Vagina (tissue), 2 donors: ENCODE results near the gene PROX1. TPM values are rescaled to one million over a fixed set of nuclear protein-coding genes. Genes with fewer than 3 reads are reported as not detected.

ENCODE experiments used
- DNase-seq, 2 donors: peaks; one replicate each; pipeline ENCODE4 v3.0.0-alpha.2; 2017; ENCODE audit errors: extremely low spot score in 2 of 2
- H3K27ac ChIP-seq: fragments of 200-600 bp; sonication (generic); one replicate; pipeline ENCODE4 v1.5.1; 2019
- H3K27me3 ChIP-seq: fragments of 200-600 bp; sonication (generic); one replicate; pipeline ENCODE4 v1.5.1; 2019
- H3K36me3 ChIP-seq, 2 donors: fragments of 200-600 bp; sonication (generic); one replicate each; pipeline ENCODE4 v1.5.1; 2017 to 2019
- H3K4me1 ChIP-seq: fragments of 200-600 bp; sonication (generic); one replicate; pipeline ENCODE4 v1.5.1; 2019
- H3K4me3 ChIP-seq, 2 donors: fragments of 200-600 bp; sonication (generic); 1 replicate in 1 of 2; 2 replicates in 1 of 2; pipeline ENCODE4 v1.5.1; 2016 to 2019
- H3K9me3 ChIP-seq: fragments of 200-600 bp; sonication (generic); one replicate; pipeline ENCODE4 v1.5.1; 2019
- CTCF ChIP-seq, 3 experiments: fragments of 450-650 bp in 2 of 3; fragments of 200-600 bp in 1 of 3; sonication (generic) in 1 of 3; IDR thresholded peaks; one replicate each; pipeline ENCODE4 v1.5.1; 2017 to 2019; ENCODE audit warnings: antibody characterized with exemption in 3 of 3, mild to moderate bottlenecking in 2 of 3, moderate library complexity in 2 of 3
- POLR2A ChIP-seq, 2 donors: fragments of 450-650 bp; IDR thresholded peaks; one replicate each; pipeline ENCODE4 v1.6.1; 2017; ENCODE audit warnings: antibody characterized with exemption in 2 of 2, mild to moderate bottlenecking in 2 of 2, moderate library complexity in 2 of 2
- POLR2AphosphoS5 ChIP-seq, 2 donors: sonication (generic); formaldehyde crosslinking; IDR thresholded peaks; one replicate each; pipeline ENCODE4 v1.9.0; 2017; ENCODE audit warnings: antibody characterized with exemption in 2 of 2, mild to moderate bottlenecking in 2 of 2, low read depth in 1 of 2; ENCODE audit not compliant: insufficient read depth in 1 of 2
- intact Hi-C: fragments of 100-400 bp; cut with DNase I; formaldehyde crosslinking; loops from one replicate; pipeline ENCODE4 v1.15.1; 2023
- total RNA-seq: library from RNA; depleted of rRNA; stranded (reverse); fragments of >200 nt; gene quantifications from one replicate; pipeline ENCODE4 v1.2.3, GENCODE V29; 2016

The PROX1 gene
- total RNA-seq, 1 donor from 2014 or later = 4.7 TPM

DNA sequence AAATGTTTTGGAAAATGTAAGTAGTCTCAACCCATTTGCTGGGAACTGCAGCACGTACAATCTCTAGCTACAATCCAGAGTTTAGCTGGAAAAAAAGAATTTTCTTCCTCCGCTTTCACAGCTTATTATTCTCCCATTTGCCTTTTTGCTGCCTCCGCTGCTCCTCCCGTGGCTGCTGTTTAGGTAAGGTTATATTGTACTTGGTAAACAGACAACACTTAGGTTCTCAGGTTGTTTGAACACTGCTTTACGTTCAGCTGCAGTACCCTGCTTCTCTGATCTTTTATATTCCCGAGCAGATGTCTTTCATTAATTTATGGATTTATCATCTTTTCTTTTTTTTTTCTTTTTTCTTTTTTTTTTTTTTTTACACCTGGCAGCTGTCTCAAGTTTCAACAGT, 14.3 kb downstream of the PROX1 start:
- Histone ChIP-seq H3K9me3 (no peaks in the 10 kb centered on the region), H3K4me1 (no peaks in the 10 kb centered on the region), H3K27me3 (no peaks in the 10 kb centered on the region), H3K27ac (no peak overlapping the region), H3K4me3 (no peak overlapping the region), H3K36me3 (no peaks in the 10 kb centered on the region)
- intact Hi-C loops = no loop called here
- TF ChIP-seq POLR2A (IDR thresholded peaks at IDR 0.05) = no peak
- TF ChIP-seq CTCF (IDR thresholded peaks at IDR 0.05) = no peak
- TF ChIP-seq POLR2AphosphoS5 (IDR thresholded peaks at IDR 0.05; ENCODE audit: insufficient read depth in 1 of 2, low read depth in 1 of 2) = no peak
- no peak for DNase-seq

DNA sequence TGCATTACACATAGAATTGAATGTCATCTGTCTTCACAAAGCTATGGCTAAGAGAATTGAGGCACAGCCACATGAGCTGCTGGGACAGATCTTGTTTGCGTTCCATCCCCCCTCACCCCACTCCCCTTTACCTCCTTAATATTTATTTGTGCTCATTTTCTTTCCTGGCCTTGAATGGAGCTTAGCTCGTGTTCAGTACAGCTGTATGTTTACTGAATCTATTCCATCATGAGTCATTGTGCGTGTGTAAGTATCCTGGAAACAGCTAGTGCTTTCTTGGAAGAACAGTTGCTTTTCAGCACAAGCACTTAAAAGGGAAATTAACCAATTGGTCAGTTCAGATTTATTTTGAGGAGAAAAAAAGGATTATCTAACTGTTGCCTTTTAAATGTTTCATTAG, 14.7 kb downstream of the PROX1 start:
- intact Hi-C loops = no loop called here
- no peaks in the 10 kb centered on the region for H3K27me3 ChIP-seq
- no peak overlapping the region for H3K27ac ChIP-seq
- H3K36me3 ChIP-seq = no peaks in the 10 kb centered on the region
- no peaks in the 10 kb centered on the region for H3K9me3 ChIP-seq
- DNase-seq = no peak
- no peaks in the 10 kb centered on the region for H3K4me1 ChIP-seq
- TF ChIP-seq POLR2AphosphoS5 (IDR thresholded peaks at IDR 0.05; ENCODE audit: insufficient read depth in 1 of 2, low read depth in 1 of 2) (no peak), POLR2A (IDR thresholded peaks at IDR 0.05) (no peak), CTCF (IDR thresholded peaks at IDR 0.05) (no peak)
- H3K4me3 ChIP-seq = no peak overlapping the region

- Histone ChIP-seq H3K9me3 (no peaks in the 10 kb centered on the region), H3K4me3 (no peak overlapping the region), H3K4me1 (no peaks in the 10 kb centered on the region), H3K27me3 (no peaks in the 10 kb centered on the region), H3K27ac (no peak overlapping the region), H3K36me3 (no peaks in the 10 kb centered on the region)
- no peak for TF ChIP-seq POLR2AphosphoS5 (IDR thresholded peaks at IDR 0.05; ENCODE audit: insufficient read depth in 1 of 2, low read depth in 1 of 2)
- no peak for TF ChIP-seq CTCF (IDR thresholded peaks at IDR 0.05)
- TF ChIP-seq POLR2A (IDR thresholded peaks at IDR 0.05) = no peak
- intact Hi-C loops = no loop called here
- DNase-seq = no peak
Observed at GRCh38 chr1:214003233-214003632, 15.5 kb downstream of the PROX1 start.

DNA sequence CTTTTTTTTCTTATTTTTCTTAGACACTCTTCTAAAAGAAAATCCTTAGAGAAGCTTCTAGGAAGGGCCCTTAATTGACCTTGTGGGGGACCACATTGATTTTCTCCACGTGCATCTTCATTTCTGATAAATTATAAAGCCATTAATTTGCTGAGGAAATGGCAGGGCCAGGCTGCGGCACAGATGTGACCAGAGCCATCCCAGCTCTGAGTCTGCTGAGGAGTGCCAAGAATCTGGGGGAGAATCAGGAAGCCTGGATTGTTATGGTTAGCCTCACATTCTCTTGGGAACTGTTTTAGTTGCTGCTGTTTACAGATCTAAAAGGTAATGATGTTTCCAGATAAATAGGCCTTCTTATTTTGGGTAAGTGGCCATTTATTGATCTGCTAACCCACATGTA, 16.2 kb downstream of the PROX1 start:
- no peak for DNase-seq
- intact Hi-C loops = no loop called here
- no peak overlapping the region for H3K27ac ChIP-seq
- no peaks in the 10 kb centered on the region for H3K4me1 ChIP-seq
- no peaks in the 10 kb centered on the region for H3K27me3 ChIP-seq
- H3K9me3 ChIP-seq = no peaks in the 10 kb centered on the region
- no peak for TF ChIP-seq POLR2AphosphoS5 (IDR thresholded peaks at IDR 0.05; ENCODE audit: insufficient read depth in 1 of 2, low read depth in 1 of 2)
- TF ChIP-seq POLR2A (IDR thresholded peaks at IDR 0.05) = no peak
- TF ChIP-seq CTCF (IDR thresholded peaks at IDR 0.05) = no peak
- no peak overlapping the region for H3K4me3 ChIP-seq
- no peaks in the 10 kb centered on the region for H3K36me3 ChIP-seq

DNA sequence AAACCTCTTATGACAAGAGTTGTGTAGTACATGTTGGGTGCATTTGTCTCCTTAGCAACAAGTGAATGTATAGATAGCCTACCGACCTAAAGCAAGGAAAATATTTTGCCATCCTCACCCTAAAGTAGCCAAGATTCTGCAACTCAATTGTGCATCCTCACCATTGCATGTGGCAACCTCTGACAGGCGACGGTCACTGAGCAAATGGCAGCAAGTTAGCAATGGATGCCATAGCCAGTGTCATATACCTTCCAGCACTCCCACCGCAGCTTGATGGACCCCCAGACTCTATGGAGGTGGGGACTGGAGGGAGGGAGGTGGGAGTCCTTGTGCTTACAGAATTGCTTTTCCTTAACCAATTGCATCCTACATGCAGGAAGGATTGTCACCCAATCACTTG, 17.0 kb downstream of the PROX1 start:
- H3K9me3 ChIP-seq = no peaks in the 10 kb centered on the region
- no peaks in the 10 kb centered on the region for H3K27me3 ChIP-seq
- intact Hi-C loops = no loop called here
- no peak for DNase-seq
- TF ChIP-seq CTCF (IDR thresholded peaks at IDR 0.05) (no peak), POLR2AphosphoS5 (IDR thresholded peaks at IDR 0.05; ENCODE audit: insufficient read depth in 1 of 2, low read depth in 1 of 2) (no peak), POLR2A (IDR thresholded peaks at IDR 0.05) (no peak)
- H3K4me3 ChIP-seq = no peak overlapping the region
- H3K4me1 ChIP-seq = no peaks in the 10 kb centered on the region
- H3K27ac ChIP-seq = no peak overlapping the region
- no peaks in the 10 kb centered on the region for H3K36me3 ChIP-seq
